NCI-H226 (cell line): ENCODE data around the gene NUP214.
"Not testable (repeated sequence)": the region's sequence is repeated elsewhere in the genome, so short reads cannot be mapped to it uniquely, and the experiment has no call there.

Experiments used
- DNase-seq: peaks from one replicate; pipeline ENCODE4 v3.0.0-alpha.2; 2015

Gene NUP214

GRCh38 chr9:131237931-131238401 lies 112.6 kb downstream of the NUP214 start:
- peak; percentile 6 for DNase-seq

- no peak for DNase-seq
Measured at GRCh38 chr9:131238402-131239021, 113.1 kb downstream of the NUP214 start.

GRCh38 chr9:131239161-131239975 lies 114.0 kb downstream of the NUP214 start:
- no peak for DNase-seq

GRCh38 chr9:131240047-131240921 lies 114.9 kb downstream of the NUP214 start:
- DNase-seq = no peak

- not testable (repeated sequence) for DNase-seq
Measured at GRCh38 chr9:131244331-131244730, 118.9 kb downstream of the NUP214 start.

GRCh38 chr9:131246618-131247017 lies 121.2 kb downstream of the NUP214 start:
- no peak for DNase-seq

GRCh38 chr9:131252120-131252519 lies 126.7 kb downstream of the NUP214 start:
- no peak for DNase-seq

- DNase-seq = no peak
Measured at GRCh38 chr9:131253891-131254491, 128.6 kb downstream of the NUP214 start.

GRCh38 chr9:131254626-131255025 lies 129.2 kb downstream of the NUP214 start:
- DNase-seq = no peak

- no peak for DNase-seq
Measured at GRCh38 chr9:131255676-131256197, 130.4 kb downstream of the NUP214 start.

- DNase-seq = no peak
Measured at GRCh38 chr9:131257266-131258025, 132.1 kb downstream of the NUP214 start.

GRCh38 chr9:131258186-131258585 lies 132.8 kb downstream of the NUP214 start:
- no peak for DNase-seq

- no peak for DNase-seq
Measured at GRCh38 chr9:131258698-131259431, 133.5 kb downstream of the NUP214 start.

GRCh38 chr9:131259432-131259898 lies 134.1 kb downstream of the NUP214 start:
- no peak for DNase-seq

GRCh38 chr9:131259916-131260597 lies 134.7 kb downstream of the NUP214 start:
- no peak for DNase-seq

GRCh38 chr9:131260751-131261452 lies 135.5 kb downstream of the NUP214 start:
- DNase-seq = no peak

GRCh38 chr9:131262327-131263032 lies 137.1 kb downstream of the NUP214 start:
- DNase-seq = no peak

- not testable (repeated sequence) for DNase-seq
Measured at GRCh38 chr9:131263033-131263343, 137.6 kb downstream of the NUP214 start.

GRCh38 chr9:131263701-131264100 lies 138.3 kb downstream of the NUP214 start:
- DNase-seq = no peak
